GM13976 (cell line): ENCODE measurements around the gene ACSF3.

Experiments used
- DNase-seq: peaks from one replicate; pipeline ENCODE4 v3.0.0; 2012; ENCODE audit warnings: low spot score
- CTCF ChIP-seq: IDR thresholded peaks from 2 replicates; pipeline ENCODE4 v1.5.1; 2012; ENCODE audit warnings: borderline replicate concordance, mild to moderate bottlenecking; ENCODE audit not compliant: insufficient read depth; ENCODE audit errors: extremely low read depth, missing control alignments, control extremely low read depth
- in situ Hi-C: fragments of 300-500 bp; cut with MboI; formaldehyde crosslinking; loops from one replicate; pipeline ENCODE4 v1.12.0; 2022; ENCODE audit warnings: low sequenced_read_pairs, mixed read lengths, inconsistent platforms; ENCODE audit not compliant: unreplicated experiment

ACSF3 gene

DNA sequence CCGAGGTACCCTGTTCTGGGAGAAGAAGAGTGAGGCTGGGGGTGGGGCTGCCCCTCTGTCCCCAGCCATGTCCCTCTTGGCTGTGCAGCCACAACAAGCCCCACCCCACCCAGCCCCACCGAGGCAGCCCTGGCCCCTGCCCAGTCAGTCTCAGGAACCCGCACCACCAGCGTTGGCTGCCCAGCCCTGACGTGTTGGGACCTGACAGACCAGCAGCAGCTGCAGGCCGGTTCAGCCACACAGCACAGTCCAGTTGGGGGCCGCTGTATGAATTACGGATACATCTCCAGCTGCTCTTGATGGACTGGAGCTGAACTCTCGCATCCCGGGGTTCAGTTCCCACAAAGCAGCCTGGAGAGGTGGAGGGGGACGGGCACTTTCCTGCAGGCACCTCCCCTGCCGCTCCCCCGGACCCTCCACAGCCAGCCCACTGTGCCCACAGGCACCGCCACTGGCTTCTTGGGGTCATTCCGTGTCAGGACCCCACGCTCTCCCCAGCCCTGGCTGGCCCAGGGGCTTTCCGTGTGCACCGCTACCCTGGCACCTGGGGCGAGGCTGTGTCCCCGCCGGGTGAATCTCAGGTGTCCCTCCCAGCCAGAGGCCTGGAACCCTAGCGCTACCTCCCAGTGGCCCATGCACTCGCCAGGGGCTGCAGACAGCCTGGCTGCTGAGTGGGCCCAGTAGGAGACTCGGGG lies 84.9 kb downstream of the ACSF3 start:
- no peak for DNase-seq
- in situ Hi-C loops, result no loop called here
- no peak for TF ChIP-seq CTCF

GRCh38 chr16:89179148-89179484 lies 85.5 kb downstream of the ACSF3 start:
- DNase-seq, result no peak
- in situ Hi-C loops, result no loop called here
- no peak for TF ChIP-seq CTCF

- in situ Hi-C loops, result no loop called here
- TF ChIP-seq CTCF, result no peak
- no peak for DNase-seq
Measured at GRCh38 chr16:89179656-89180315, 86.1 kb downstream of the ACSF3 start.

- no peak for DNase-seq
- in situ Hi-C loops, result no loop called here
- TF ChIP-seq CTCF, result no peak
Measured at GRCh38 chr16:89183463-89183862, 89.8 kb downstream of the ACSF3 start.

DNA sequence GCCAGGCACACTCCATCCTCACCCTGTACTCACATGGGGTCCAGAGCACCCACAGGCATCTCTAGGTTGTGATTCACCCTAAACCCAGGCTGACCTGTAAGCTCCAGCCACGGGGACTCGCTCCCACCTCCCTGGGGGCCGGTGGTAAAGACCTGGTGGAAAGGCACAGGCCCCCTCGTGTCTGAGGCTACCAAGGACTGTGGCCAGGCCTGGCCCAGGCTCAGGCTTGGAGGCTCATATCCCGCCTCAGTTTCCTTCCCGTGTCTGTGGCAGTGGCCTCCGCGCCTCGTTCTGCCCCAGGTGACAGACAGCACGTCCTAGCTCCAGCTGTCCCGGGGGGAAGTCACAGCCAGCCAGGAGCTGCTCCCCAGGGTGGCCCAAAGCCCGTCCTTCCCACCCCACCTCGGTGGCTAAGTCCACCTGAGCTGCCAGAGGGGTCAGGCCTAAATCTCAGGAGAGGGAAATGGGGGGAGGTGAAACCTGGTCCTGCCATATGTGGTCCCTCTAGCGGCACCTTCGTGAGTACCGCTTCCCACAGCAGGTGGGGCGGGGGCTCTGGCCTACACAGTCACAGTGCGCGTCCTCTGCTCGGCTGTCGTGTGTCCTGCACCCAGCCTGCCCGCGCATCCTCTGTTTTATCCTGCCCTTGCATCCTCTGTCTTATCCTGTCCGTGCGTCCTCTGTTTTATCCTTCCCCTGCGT lies 90.5 kb downstream of the ACSF3 start:
- no peak for TF ChIP-seq CTCF
- in situ Hi-C loops, result no loop called here
- no peak for DNase-seq

DNA sequence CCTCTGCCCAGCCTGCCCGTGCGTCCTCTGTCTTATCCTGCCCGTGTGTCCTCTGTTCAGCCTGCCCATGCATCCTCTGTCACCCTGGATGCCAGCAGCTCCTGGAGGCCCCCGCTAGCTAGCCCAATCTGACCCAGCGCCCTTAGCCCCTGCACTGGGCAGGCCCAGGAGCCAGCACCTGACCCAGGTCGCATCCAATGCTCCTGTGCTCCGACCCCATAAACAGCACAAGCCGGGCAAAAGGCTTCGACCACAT lies 91.0 kb downstream of the ACSF3 start:
- no peak for DNase-seq
- in situ Hi-C loops, result no loop called here
- TF ChIP-seq CTCF, result no peak
